H1 (cell line): ENCODE measurements around the gene DEDD. TPM values are rescaled to one million over a fixed set of nuclear protein-coding genes. Genes with fewer than 3 reads are reported as not detected.

ENCODE experiments used
- CTCF ChIA-PET: fragments of 300-600 bp; sonication (Branson Sonifier 250); formaldehyde crosslinking; loops from one replicate; lab custom pipeline; 2021; ENCODE audit not compliant: partially characterized antibody; lab: Charles Lee
- POLR2A ChIA-PET: fragments of 300-600 bp; sonication (Branson Sonifier 250); formaldehyde crosslinking; loops from one replicate; lab custom pipeline; 2021; ENCODE audit warnings: inconsistent platforms; ENCODE audit not compliant: partially characterized antibody; lab: Charles Lee
- DNase-seq, 2 experiments: peaks; one replicate each; pipeline versions ENCODE4 v3.0.0 to v3.0.0-alpha.2; 2010 to 2022; ENCODE audit warnings: low spot score in 2 of 2, low read depth in 1 of 2, mixed read lengths in 1 of 2
- FAIRE-seq: peaks from 2 replicates; lab custom pipeline; 2011; peaks lifted over from hg19 to GRCh38; lab: Jason Lieb, UNC
- H2AFZ ChIP-seq: 2 replicates; pipeline ENCODE4 v1.8.1; 2012; ENCODE audit warnings: low read length, inconsistent platforms
- H2AK5ac ChIP-seq: 2 replicates; pipeline ENCODE4 v1.6.1; 2013; ENCODE audit warnings: low read depth, low read length
- H2BK120ac ChIP-seq: replicated peaks from 2 replicates; pipeline ENCODE3; 2013; ENCODE audit warnings: low read depth, low read length, inconsistent platforms
- H2BK12ac ChIP-seq: 2 replicates; pipeline ENCODE4 v1.6.1; 2013; ENCODE audit warnings: low read depth, low read length
- H2BK15ac ChIP-seq: 2 replicates; pipeline ENCODE4 v1.6.1; 2013; ENCODE audit warnings: low read length
- H2BK20ac ChIP-seq: 2 replicates; pipeline ENCODE4 v1.6.1; 2013; ENCODE audit warnings: low read length
- H2BK5ac ChIP-seq: 2 replicates; pipeline ENCODE4 v1.6.1; 2013; ENCODE audit warnings: low read depth, low read length
- H3K14ac ChIP-seq: 2 replicates; pipeline ENCODE4 v1.6.1; 2013; ENCODE audit warnings: inconsistent platforms; ENCODE audit not compliant: insufficient read length
- H3K18ac ChIP-seq: 2 replicates; pipeline ENCODE4 v1.6.1; 2013; ENCODE audit warnings: low read length; ENCODE audit errors: extremely low read depth
- H3K23ac ChIP-seq: 2 replicates; pipeline ENCODE4 v1.6.1; 2013; ENCODE audit warnings: inconsistent platforms; ENCODE audit not compliant: insufficient read length
- H3K23me2 ChIP-seq: 2 replicates; pipeline ENCODE4 v1.6.1; 2013; ENCODE audit warnings: low read depth, low read length
- H3K27ac ChIP-seq: 2 replicates; pipeline ENCODE4 v1.6.1; 2011; ENCODE audit warnings: low read depth, low read length, inconsistent platforms
- H3K27me3 ChIP-seq, 4 experiments: replicated peaks in 1 of 4; 1 replicate in 1 of 4; 2 replicates in 3 of 4; pipeline versions ENCODE4 v1.6.1 to v1.8.1; 2011 to 2013; ENCODE audit warnings: low read length in 3 of 4, mild to moderate bottlenecking in 3 of 4, inconsistent platforms in 2 of 4, mixed read lengths in 2 of 4, moderate library complexity in 1 of 4; ENCODE audit not compliant: control insufficient read depth in 3 of 4, insufficient read depth in 3 of 4; ENCODE audit errors: extremely low read depth in 1 of 4
- H3K36me3 ChIP-seq, 4 experiments: 2 replicates each; pipeline versions ENCODE4 v1.6.1 to v1.8.1; 2011 to 2013; ENCODE audit warnings: mild to moderate bottlenecking in 4 of 4, low read length in 3 of 4, moderate library complexity in 2 of 4, control low read depth in 1 of 4, inconsistent platforms in 1 of 4; ENCODE audit not compliant: insufficient read depth in 4 of 4, control insufficient read depth in 2 of 4
- H3K4ac ChIP-seq: replicated peaks from 2 replicates; pipeline ENCODE3; 2013; ENCODE audit warnings: low read length, low read depth, mixed read lengths, inconsistent platforms; ENCODE audit not compliant: insufficient read length
- H3K4me1 ChIP-seq, 4 experiments: replicated peaks in 1 of 4; 1 replicate in 1 of 4; 2 replicates in 3 of 4; pipeline versions ENCODE4 v1.6.1 to v1.8.1; 2011 to 2013; ENCODE audit warnings: low read length in 3 of 4, inconsistent platforms in 2 of 4, mixed read lengths in 1 of 4; ENCODE audit not compliant: insufficient read depth in 4 of 4, control insufficient read depth in 3 of 4
- H3K4me2 ChIP-seq, 2 experiments: 2 replicates each; pipeline versions ENCODE4 v1.6.1 to v1.8.1; 2011 to 2013; ENCODE audit warnings: low read depth in 2 of 2, low read length in 2 of 2, control low read depth in 1 of 2, inconsistent platforms in 1 of 2, mild to moderate bottlenecking in 1 of 2; ENCODE audit not compliant: insufficient read depth in 1 of 2
- H3K4me3 ChIP-seq, 4 experiments: fragments of 200-600, 300-600 bp in 1 of 4; sonication (generic), shearing (Covaris generic), sonication (Bioruptor Twin) in 1 of 4; 2 replicates each; pipeline versions ENCODE4 v1.5.1 to v1.8.1; 2011 to 2016; ENCODE audit warnings: low read length in 4 of 4, low read depth in 3 of 4, control low read depth in 2 of 4, inconsistent platforms in 2 of 4, mild to moderate bottlenecking in 2 of 4, mixed read lengths in 1 of 4, moderate library complexity in 1 of 4; ENCODE audit not compliant: insufficient read depth in 2 of 4; ENCODE audit errors: extremely low read depth in 1 of 4
- H3K56ac ChIP-seq: replicated peaks from 2 replicates; pipeline ENCODE3; 2013; ENCODE audit warnings: low read depth, mild to moderate bottlenecking, mixed read lengths, low read length, inconsistent platforms; ENCODE audit not compliant: insufficient read length
- H3K79me1 ChIP-seq: 2 replicates; pipeline ENCODE4 v1.6.1; 2013; ENCODE audit warnings: low read depth, low read length, control low read depth
- H3K79me2 ChIP-seq, 2 experiments: 2 replicates each; pipeline versions ENCODE4 v1.6.1 to v1.8.1; 2012 to 2013; ENCODE audit warnings: low read length in 2 of 2, mild to moderate bottlenecking in 2 of 2, inconsistent platforms in 1 of 2; ENCODE audit not compliant: insufficient read depth in 2 of 2, control insufficient read depth in 1 of 2
- H3K9ac ChIP-seq, 4 experiments: replicated peaks in 1 of 4; 1 replicate in 1 of 4; 2 replicates in 3 of 4; pipeline versions ENCODE4 v1.6.1 to v1.8.1; 2011 to 2013; ENCODE audit warnings: low read depth in 3 of 4, low read length in 3 of 4, control low read depth in 2 of 4, mild to moderate bottlenecking in 2 of 4, moderate library complexity in 2 of 4, inconsistent platforms in 1 of 4; ENCODE audit errors: extremely low read depth in 1 of 4
- H3K9me3 ChIP-seq, 2 experiments: 2 replicates each; pipeline versions ENCODE4 v1.6.1 to v1.8.1; 2012 to 2013; ENCODE audit warnings: mild to moderate bottlenecking in 2 of 2, moderate library complexity in 2 of 2, control low read depth in 1 of 2, inconsistent platforms in 1 of 2, low read depth in 1 of 2, low read length in 1 of 2, mixed read lengths in 1 of 2; ENCODE audit not compliant: insufficient read depth in 2 of 2
- H4K20me1 ChIP-seq, 2 experiments: replicated peaks in 1 of 2; 2 replicates each; pipeline versions ENCODE3 to v1.8.1; 2011 to 2013; ENCODE audit warnings: inconsistent platforms in 2 of 2, low read length in 2 of 2, mild to moderate bottlenecking in 1 of 2; ENCODE audit not compliant: insufficient read depth in 2 of 2, control insufficient read depth in 1 of 2
- H4K5ac ChIP-seq: 2 replicates; pipeline ENCODE4 v1.6.1; 2013; ENCODE audit warnings: low read length, low read depth, mixed read lengths, inconsistent platforms; ENCODE audit not compliant: insufficient read length
- H4K8ac ChIP-seq: 2 replicates; pipeline ENCODE4 v1.8.0; 2013; ENCODE audit warnings: mild to moderate bottlenecking, moderate library complexity, low read length, inconsistent platforms; ENCODE audit not compliant: insufficient read depth; ENCODE audit errors: extremely low read depth
- H4K91ac ChIP-seq: replicated peaks from 2 replicates; pipeline ENCODE3; 2013; ENCODE audit warnings: low read length, mixed read lengths, inconsistent platforms; ENCODE audit not compliant: insufficient read length
- CBX5 ChIP-seq: fragments of 300-800, 300-1000 bp; sonication (generic); IDR thresholded peaks from 2 replicates; pipeline ENCODE4 v1.7.1; 2016; ENCODE audit warnings: antibody characterized with exemption, low read length, low read depth
- CHD1 ChIP-seq: IDR thresholded peaks from 2 replicates; pipeline ENCODE4 v1.6.1; 2012; ENCODE audit warnings: low read depth, low read length, improper control_type of control experiment
- GTF2F1 ChIP-seq: IDR thresholded peaks from 2 replicates; pipeline ENCODE4 v1.6.1; 2012; ENCODE audit warnings: low read depth, low read length, improper control_type of control experiment, borderline replicate concordance
- NRF1 ChIP-seq: IDR thresholded peaks from 2 replicates; pipeline ENCODE4 v1.6.1; 2011; ENCODE audit warnings: mild to moderate bottlenecking, low read depth, low read length, improper control_type of control experiment
- RFX5 ChIP-seq: IDR thresholded peaks from 2 replicates; pipeline ENCODE4 v1.6.1; 2011; ENCODE audit warnings: low read depth, low read length, improper control_type of control experiment, borderline replicate concordance
- RNF2 ChIP-seq: fragments of 200-900, 300-1000 bp; sonication (generic); IDR thresholded peaks from 2 replicates; pipeline ENCODE4 v1.7.1; 2016; ENCODE audit warnings: borderline replicate concordance, low read depth, mild to moderate bottlenecking, antibody characterized with exemption, low read length; ENCODE audit not compliant: poor library complexity, severe bottlenecking; ENCODE audit errors: missing control alignments
- SIRT6 ChIP-seq: IDR thresholded peaks from one replicate; pipeline ENCODE4 v1.7.1; 2012; ENCODE audit warnings: low read length, inconsistent platforms
- TAF7 ChIP-seq: optimal IDR thresholded peaks from 2 replicates; pipeline ENCODE3; 2011; ENCODE audit warnings: low read depth, mild to moderate bottlenecking, inconsistent platforms, low read length, moderate library complexity, borderline replicate concordance
- TCF12 ChIP-seq: IDR thresholded peaks from 2 replicates; pipeline ENCODE4 v1.6.1; 2011; ENCODE audit warnings: low read depth, mild to moderate bottlenecking, low read length
- TEAD4 ChIP-seq: IDR thresholded peaks from 2 replicates; pipeline ENCODE4 v1.6.1; 2012; ENCODE audit warnings: low read depth, low read length, inconsistent platforms, mixed read lengths
- WGBS, 2 experiments: shearing (Covaris generic) in 1 of 2; methylation state at CpG; one replicate each; pipeline versions ENCODE4 v1.1.6 to v1.1.7; 2013 to 2015; ENCODE audit warnings: low lambda C conversion rate in 2 of 2, mixed read lengths in 2 of 2, inconsistent platforms in 1 of 2, low coverage in 1 of 2, missing lambda C conversion rate in 1 of 2; ENCODE audit not compliant: insufficient replicate concordance in 2 of 2, insufficient coverage in 1 of 2, insufficient read length in 1 of 2; ENCODE audit errors: extremely low coverage in 1 of 2, missing lambda C conversion rate in 1 of 2; 5-methylcytosine and 5-hydroxymethylcytosine counted together
- polyA plus RNA-seq, 7 experiments: library from polyadenylated mRNA; depleted of rRNA in 3 of 7; stranded (reverse) in 5 of 7; unstranded in 2 of 7; fragments of >200 nt in 5 of 7; fragments of 200-250 nt in 2 of 7; gene quantifications; 1 replicate in 5 of 7; 2 replicates in 1 of 7; 4 replicates in 1 of 7; pipeline versions ENCODE4 v1.2.1 to v1.2.3, GENCODE V29; 2011 to 2013; ENCODE audit warnings: missing spikeins in 2 of 7, mixed read lengths in 2 of 7
- total RNA-seq: library from RNA; stranded (reverse); fragmentation: NEBNext Ultra II Directional; extraction: Animal tissue kit (Norgen Biotek cat#: 25700); gene quantifications from 2 replicates; pipeline ENCODE4 v1.2.1, GENCODE V29; 2021

DEDD gene
- total and polyA plus RNA-seq, 2 of the 8 experiments (the other 6 are each of a cell fraction or from before 2014, with no cell fraction given): 42.6 to 55.9 TPM

DNA sequence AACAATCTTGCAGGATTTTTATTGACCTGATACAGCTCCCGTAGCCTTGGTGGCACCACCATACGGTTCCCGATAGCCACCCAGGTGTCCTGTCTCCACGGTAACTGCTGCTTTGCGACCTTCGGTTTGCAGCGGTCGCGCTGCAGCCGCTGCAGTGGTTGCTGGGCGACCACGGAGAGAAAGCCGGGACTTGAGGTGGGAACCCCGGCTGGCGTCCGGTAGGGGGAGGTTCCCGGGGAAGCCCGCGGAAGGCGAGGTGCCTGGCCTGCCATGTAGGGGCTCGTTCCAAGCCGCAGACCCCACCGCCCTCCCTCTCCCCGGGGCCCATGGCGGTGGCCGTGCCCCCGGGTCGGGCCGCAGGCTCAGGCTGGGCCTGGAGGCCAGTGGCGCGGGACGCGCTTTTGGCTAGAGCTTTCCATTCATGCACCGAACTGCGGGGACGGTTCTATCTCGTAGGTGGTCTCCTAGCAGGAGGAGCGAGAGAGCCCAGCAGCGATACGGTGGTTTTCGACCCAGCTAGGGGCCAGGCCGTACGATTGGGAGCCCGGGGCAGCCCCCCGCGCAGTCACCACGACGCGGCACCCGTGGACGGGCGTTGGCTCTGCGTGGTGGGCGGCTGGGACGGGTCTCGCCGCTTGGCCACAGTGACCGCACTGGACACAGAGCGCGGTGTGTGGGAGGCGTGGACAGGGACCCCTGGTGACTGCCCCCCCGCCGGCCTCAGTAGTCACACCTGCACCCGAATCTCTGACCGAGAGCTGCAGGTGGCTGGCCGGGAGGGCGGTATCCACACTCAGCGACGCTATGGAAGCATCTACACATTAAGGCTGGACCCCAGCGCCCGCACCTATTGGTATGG lies 34.0 kb downstream of the DEDD start, which contains the start of gene KLHDC9:
Gene KLHDC9, plus strand, starts transcription at position 152 of the 859 bp plus-strand sequence. Its CDS starts 175 bp downstream, at position 327.
- Histone ChIP-seq H3K9me3 (no peaks in the 10 kb centered on the region), H2BK20ac (peak within 1 kb of the TSS; percentile 73; the same call in 1 of the 2 replicates), H3K4me3 (peak within 1 kb of the TSS; percentile 63 to 89 (median 71)), H3K56ac (no peak within 1 kb of the TSS), H3K36me3 (peaks cover 0 to 14% (median 6%) of the 10 kb centered on the region in 4 experiments; a peak in 5 of 8 replicates), H2BK120ac (no peak within 1 kb of the TSS), H2BK15ac (peak within 1 kb of the TSS; percentile 88; the same call in 1 of the 2 replicates), H2BK12ac (no peak within 1 kb of the TSS; the same call in 1 of the 2 replicates), H2AK5ac (no peak within 1 kb of the TSS), H3K27ac (no peak within 1 kb of the TSS), H3K4me1 (peaks cover 0 to 6% (median 0%) of the 10 kb centered on the region in 4 experiments; a peak in 2 of 7 replicates), H3K18ac (peak within 1 kb of the TSS; percentile 71), H4K8ac (peak within 1 kb of the TSS; percentile 63; the same call in 1 of the 2 replicates), H4K5ac (peak within 1 kb of the TSS; percentile 75), H4K91ac (no peak within 1 kb of the TSS), H3K14ac (no peak within 1 kb of the TSS), H2BK5ac (peak within 1 kb of the TSS; percentile 81; the same call in 1 of the 2 replicates), H2AFZ (peak within 1 kb of the TSS; percentile 99), H3K79me2 (no peaks in the 10 kb centered on the region), H3K23me2 (peaks cover 13% of the 10 kb centered on the region), H3K23ac (no peak within 1 kb of the TSS), H3K79me1 (peaks cover 3% of the 10 kb centered on the region; the same call in 1 of the 2 replicates), H4K20me1 (no peaks in the 10 kb centered on the region), H3K9ac (peak within 1 kb of the TSS; percentile 29 to 69 (median 50); a peak in 6 of 7 replicates), H3K4ac (no peak within 1 kb of the TSS), H3K27me3 (no peaks in the 10 kb centered on the region), H3K4me2 (peak within 1 kb of the TSS; percentile 48 to 99)
- FAIRE-seq (peak; percentile 32), DNase-seq (peak in 1 of 2 experiments; percentile 87)
- CTCF ChIA-PET: interaction anchor here (0.6 to 10.0 kb wide), 35 partner anchors 8 to 415 kb away, joined by 3 to 282 read pairs (median 4); partner anchors contain the start of genes ARHGAP30, F11R, ITLN2 and NECTIN4
- 4% methylated on average over 55 of the region's 71 CpGs; no CpG with 5 or more reads in 1 of the 2 experiments for WGBS, 2 experiments
- POLR2A ChIA-PET: interaction anchor here (0.6 to 5.3 kb wide), 11 partner anchors 14 to 108 kb away, joined by 3 to 32 read pairs (median 6); partner anchors contain the start of genes ARHGAP30, DEDD, F11R and NIT1
- no peak for TF ChIP-seq CBX5
- TF ChIP-seq TAF7: no peak
- TF ChIP-seq SIRT6: no peak
- TF ChIP-seq TEAD4: no peak
- TF ChIP-seq CHD1: no peak
- no peak for TF ChIP-seq RNF2
- TF ChIP-seq GTF2F1: no peak
- no peak for TF ChIP-seq TCF12
- no peak for TF ChIP-seq RFX5
- TF ChIP-seq NRF1: no peak
